ENCODE measurements around the gene CHRM4. TPM values are rescaled to one million over a fixed set of nuclear protein-coding genes. Genes with fewer than 3 reads are reported as not detected.

The CHRM4 gene
- total RNA-seq, 1 experiment from 2014 or later: not detected

DNA sequence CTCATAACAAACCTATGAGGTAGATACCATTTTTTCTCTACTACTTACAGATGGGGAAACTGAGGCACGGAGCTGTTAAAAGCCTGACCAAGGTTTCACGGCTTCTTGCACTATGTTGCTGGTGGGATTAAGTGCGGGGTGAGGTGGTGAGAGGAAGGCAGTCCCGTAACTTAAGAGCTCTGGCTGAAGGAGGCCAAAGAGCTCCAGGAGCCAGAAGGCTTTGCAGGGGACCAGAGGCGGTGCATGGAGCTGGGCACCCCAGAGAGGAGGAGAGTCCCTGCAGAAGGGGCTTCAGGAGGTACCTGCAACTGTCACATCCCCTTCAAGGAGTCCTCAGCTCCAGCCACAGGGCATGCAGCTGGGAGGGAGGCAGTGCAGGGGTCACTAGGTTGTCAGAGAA is 4.1 kb downstream of the CHRM4 start:
- Histone ChIP-seq H3K4me1 (ENCODE audit: low read length) (peaks cover 26% of the 10 kb centered on the region), H3K4me3 (ENCODE audit: low read length) (no peak overlapping the region), H3K9me3 (ENCODE audit: low read length) (no peaks in the 10 kb centered on the region), H3K27me3 (ENCODE audit: low read length) (no peaks in the 10 kb centered on the region), H3K36me3 (ENCODE audit: insufficient read depth, low read length) (no peaks in the 10 kb centered on the region), H3K4me2 (ENCODE audit: low read depth, low read length, poor library complexity, severe bottlenecking) (no peak overlapping the region), H3K27ac (ENCODE audit: low read length) (no peak overlapping the region), H3K9ac (ENCODE audit: low read length) (no peak overlapping the region), H3K9me2 (replicated peaks; ENCODE audit: insufficient read depth, low read length) (no peaks in the 10 kb centered on the region), H3K79me2 (ENCODE audit: low read length) (no peaks in the 10 kb centered on the region), H4K20me1 (ENCODE audit: insufficient read depth, low read depth, low read length) (peaks cover 1% of the 10 kb centered on the region; the same call in 1 of the 2 replicates), H2AFZ (ENCODE audit: low read length) (no peak overlapping the region)
- DNase-seq: no peak

DNA sequence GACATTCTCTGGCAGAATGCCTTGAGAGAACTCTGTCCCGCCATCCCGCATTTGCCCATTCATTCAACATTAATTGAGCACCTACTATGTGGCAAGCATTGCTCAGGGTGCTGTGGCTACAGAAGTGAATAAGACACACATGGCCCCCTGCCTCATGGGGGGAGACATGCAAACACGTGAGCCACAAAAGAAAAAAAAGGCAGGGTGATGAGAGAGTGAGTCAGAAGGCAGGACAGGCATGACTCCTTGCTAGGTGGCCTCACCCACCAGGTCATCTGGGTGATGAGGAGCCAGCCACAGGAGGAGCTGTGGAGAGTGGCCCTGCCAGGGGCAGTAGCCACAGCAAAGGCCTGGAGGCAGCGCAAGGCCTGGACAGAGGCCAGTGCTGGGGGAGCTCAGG is 4.9 kb downstream of the CHRM4 start:
- Histone ChIP-seq H3K36me3 (ENCODE audit: insufficient read depth, low read length) (no peaks in the 10 kb centered on the region), H3K4me1 (ENCODE audit: low read length) (peaks cover 29% of the 10 kb centered on the region), H3K4me3 (ENCODE audit: low read length) (no peak overlapping the region), H3K27me3 (ENCODE audit: low read length) (no peaks in the 10 kb centered on the region), H3K9ac (ENCODE audit: low read length) (no peak overlapping the region), H3K9me3 (ENCODE audit: low read length) (no peaks in the 10 kb centered on the region), H3K79me2 (ENCODE audit: low read length) (no peaks in the 10 kb centered on the region), H3K27ac (ENCODE audit: low read length) (no peak overlapping the region), H2AFZ (ENCODE audit: low read length) (no peak overlapping the region), H4K20me1 (ENCODE audit: insufficient read depth, low read depth, low read length) (peaks cover 4% of the 10 kb centered on the region; the same call in 1 of the 2 replicates), H3K9me2 (replicated peaks; ENCODE audit: insufficient read depth, low read length) (no peaks in the 10 kb centered on the region), H3K4me2 (ENCODE audit: low read depth, low read length, poor library complexity, severe bottlenecking) (no peak overlapping the region)
- DNase-seq: no peak

DNA sequence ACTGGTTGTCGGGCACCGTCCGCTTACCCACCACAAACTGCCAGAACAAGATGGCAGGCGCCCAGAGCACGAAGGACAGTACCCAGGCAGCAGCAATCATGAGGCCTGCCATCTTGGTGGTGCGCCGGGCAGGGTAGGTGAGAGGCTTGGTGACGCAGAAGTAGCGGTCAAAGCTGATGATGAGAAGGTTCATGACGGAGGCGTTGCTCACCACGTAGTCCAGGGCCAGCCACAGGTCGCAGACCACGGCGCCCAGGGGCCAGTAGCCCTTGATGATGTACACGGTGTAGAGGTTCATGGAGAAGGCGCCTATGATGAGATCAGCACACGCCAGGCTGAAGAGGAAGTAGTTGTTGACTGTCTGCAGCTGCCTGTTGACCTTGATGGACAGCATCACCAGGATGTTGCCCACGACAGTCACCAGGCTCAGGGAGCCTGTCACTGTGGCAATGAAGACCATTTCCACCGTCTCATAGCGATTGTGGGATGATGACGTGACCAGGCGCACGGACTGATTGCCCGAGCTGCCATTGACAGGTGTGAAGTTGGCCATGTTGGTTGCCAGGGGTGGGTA is 5.5 kb downstream of the CHRM4 start:
- Histone ChIP-seq H3K4me1 (ENCODE audit: low read length) (peaks cover 31% of the 10 kb centered on the region), H4K20me1 (ENCODE audit: insufficient read depth, low read depth, low read length) (peaks cover 4% of the 10 kb centered on the region; the same call in 1 of the 2 replicates), H3K36me3 (ENCODE audit: insufficient read depth, low read length) (no peaks in the 10 kb centered on the region), H3K4me3 (ENCODE audit: low read length) (no peak overlapping the region), H3K4me2 (ENCODE audit: low read depth, low read length, poor library complexity, severe bottlenecking) (no peak overlapping the region), H3K9me3 (ENCODE audit: low read length) (no peaks in the 10 kb centered on the region), H3K27me3 (ENCODE audit: low read length) (no peaks in the 10 kb centered on the region), H3K27ac (ENCODE audit: low read length) (no peak overlapping the region), H2AFZ (ENCODE audit: low read length) (no peak overlapping the region), H3K9ac (ENCODE audit: low read length) (no peak overlapping the region), H3K9me2 (replicated peaks; ENCODE audit: insufficient read depth, low read length) (no peaks in the 10 kb centered on the region), H3K79me2 (ENCODE audit: low read length) (no peaks in the 10 kb centered on the region)
- DNase-seq: no peak

DNA sequence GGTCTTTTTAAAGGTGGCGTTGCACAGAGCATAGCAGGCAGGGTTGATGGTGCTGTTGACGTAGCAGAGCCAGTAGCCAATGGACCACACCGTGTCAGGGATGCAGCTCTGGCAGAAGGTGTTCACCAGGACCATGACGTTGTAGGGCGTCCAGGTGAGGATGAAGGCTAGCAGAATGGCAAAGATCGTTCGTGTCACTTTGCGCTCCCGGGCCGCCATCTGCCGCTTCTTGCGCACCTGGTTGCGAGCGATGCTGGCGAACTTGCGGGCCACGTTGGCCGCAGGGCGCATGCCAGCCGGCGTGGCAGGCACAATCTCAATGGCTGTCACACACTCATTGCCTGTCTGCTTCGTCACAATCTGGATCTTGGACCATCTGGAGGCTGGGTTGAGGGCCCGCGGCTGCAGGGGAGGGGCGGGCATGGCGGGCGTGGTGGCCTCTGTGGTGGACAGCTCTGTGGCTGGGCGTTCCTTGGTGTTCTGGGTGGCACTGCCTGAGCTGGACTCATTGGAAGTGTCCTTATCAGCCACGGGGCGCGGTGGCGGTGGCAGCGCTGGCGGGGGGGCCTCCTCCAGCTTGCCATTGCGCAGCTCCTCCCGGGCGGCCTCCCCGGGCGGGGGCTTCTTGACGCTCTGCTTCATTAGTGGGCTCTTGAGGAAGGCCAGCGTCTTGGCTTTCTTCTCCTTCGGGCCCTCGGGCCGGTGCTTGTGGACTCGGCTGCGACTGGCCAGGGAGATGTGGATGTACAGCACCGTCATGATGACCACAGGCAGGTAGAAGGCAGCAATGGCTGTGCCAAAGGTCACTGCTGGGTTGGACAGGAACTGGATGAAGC is 6.2 kb downstream of the CHRM4 start:
- no peaks in the 10 kb centered on the region for H3K27me3 ChIP-seq (ENCODE audit: low read length)
- no peak overlapping the region for H3K27ac ChIP-seq (ENCODE audit: low read length)
- H3K4me3 ChIP-seq (ENCODE audit: low read length): no peak overlapping the region
- H4K20me1 ChIP-seq (ENCODE audit: insufficient read depth, low read depth, low read length): peaks cover 7% of the 10 kb centered on the region; the same call in 1 of the 2 replicates
- H3K9me3 ChIP-seq (ENCODE audit: low read length): no peaks in the 10 kb centered on the region
- no peaks in the 10 kb centered on the region for H3K9me2 ChIP-seq (replicated peaks; ENCODE audit: insufficient read depth, low read length)
- H3K4me1 ChIP-seq (ENCODE audit: low read length): peaks cover 38% of the 10 kb centered on the region
- H3K4me2 ChIP-seq (ENCODE audit: low read depth, low read length, poor library complexity, severe bottlenecking): no peak overlapping the region
- no peak overlapping the region for H2AFZ ChIP-seq (ENCODE audit: low read length)
- DNase-seq: no peak
- no peaks in the 10 kb centered on the region for H3K79me2 ChIP-seq (ENCODE audit: low read length)
- no peaks in the 10 kb centered on the region for H3K36me3 ChIP-seq (ENCODE audit: insufficient read depth, low read length)
- no peak overlapping the region for H3K9ac ChIP-seq (ENCODE audit: low read length)

DNA sequence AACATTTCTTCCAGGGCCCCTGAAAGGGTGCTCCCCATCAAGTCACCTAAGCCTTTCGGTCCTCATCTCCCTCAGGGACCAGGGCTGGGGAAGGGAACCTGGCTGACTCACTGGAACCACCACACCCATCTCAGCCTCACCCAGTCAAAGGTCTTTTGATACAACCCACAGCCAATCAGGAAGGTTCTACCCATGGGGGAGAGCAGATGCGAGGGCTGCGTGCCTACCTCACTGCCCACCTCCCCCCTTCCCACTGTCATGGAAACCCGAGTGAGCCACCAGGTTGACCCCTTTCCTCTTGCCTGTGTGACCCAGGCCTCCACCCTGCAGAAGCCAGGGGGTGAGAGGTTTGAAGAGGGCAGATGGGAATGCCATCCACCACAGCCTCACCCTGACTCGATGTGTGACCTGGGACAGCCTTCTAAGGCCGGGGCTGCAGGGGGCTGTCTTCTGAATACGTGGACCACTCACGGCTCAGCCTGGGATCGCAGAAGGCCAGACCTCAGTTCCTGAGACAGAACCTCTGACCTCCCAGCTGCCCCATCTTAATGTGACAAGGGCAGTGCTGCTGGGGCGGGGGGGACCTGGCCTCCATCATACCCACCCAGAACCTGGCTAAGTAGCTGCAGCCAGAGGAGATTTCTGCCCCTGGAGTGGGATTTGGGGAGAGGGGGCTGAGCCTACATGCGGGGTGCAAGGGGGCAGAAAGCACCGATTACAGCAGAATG is 7.4 kb downstream of the CHRM4 start:
- Histone ChIP-seq H3K27ac (ENCODE audit: low read length) (no peak overlapping the region), H4K20me1 (ENCODE audit: insufficient read depth, low read depth, low read length) (peaks cover 8% of the 10 kb centered on the region; the same call in 1 of the 2 replicates), H3K36me3 (ENCODE audit: insufficient read depth, low read length) (no peaks in the 10 kb centered on the region), H3K27me3 (ENCODE audit: low read length) (no peaks in the 10 kb centered on the region), H3K4me2 (ENCODE audit: low read depth, low read length, poor library complexity, severe bottlenecking) (no peak overlapping the region), H3K4me3 (ENCODE audit: low read length) (no peak overlapping the region), H3K9me2 (replicated peaks; ENCODE audit: insufficient read depth, low read length) (no peaks in the 10 kb centered on the region), H3K9ac (ENCODE audit: low read length) (no peak overlapping the region), H3K4me1 (ENCODE audit: low read length) (peaks cover 32% of the 10 kb centered on the region), H3K9me3 (ENCODE audit: low read length) (no peaks in the 10 kb centered on the region), H3K79me2 (ENCODE audit: low read length) (no peaks in the 10 kb centered on the region), H2AFZ (ENCODE audit: low read length) (no peak overlapping the region)
- no peak for DNase-seq

DNA sequence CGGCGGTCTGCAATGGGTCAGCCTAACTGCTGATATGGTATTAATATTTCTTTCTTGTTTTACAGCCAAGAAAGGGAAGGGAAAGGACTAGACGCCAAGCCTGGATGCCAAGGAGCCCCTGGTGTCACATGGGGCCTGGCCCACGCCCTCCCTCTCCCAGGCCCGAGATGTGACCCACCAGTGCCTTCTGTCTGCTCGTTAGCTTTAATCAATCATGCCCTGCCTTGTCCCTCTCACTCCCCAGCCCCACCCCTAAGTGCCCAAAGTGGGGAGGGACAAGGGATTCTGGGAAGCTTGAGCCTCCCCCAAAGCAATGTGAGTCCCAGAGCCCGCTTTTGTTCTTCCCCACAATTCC is 8.2 kb downstream of the CHRM4 start:
- Histone ChIP-seq H4K20me1 (ENCODE audit: insufficient read depth, low read depth, low read length) (peaks cover 8% of the 10 kb centered on the region; the same call in 1 of the 2 replicates), H3K79me2 (ENCODE audit: low read length) (no peaks in the 10 kb centered on the region), H3K27me3 (ENCODE audit: low read length) (no peaks in the 10 kb centered on the region), H3K4me3 (ENCODE audit: low read length) (no peak overlapping the region), H3K4me1 (ENCODE audit: low read length) (peaks cover 25% of the 10 kb centered on the region), H3K9me2 (replicated peaks; ENCODE audit: insufficient read depth, low read length) (no peaks in the 10 kb centered on the region), H2AFZ (ENCODE audit: low read length) (no peak overlapping the region), H3K27ac (ENCODE audit: low read length) (no peak overlapping the region), H3K9ac (ENCODE audit: low read length) (no peak overlapping the region), H3K9me3 (ENCODE audit: low read length) (no peaks in the 10 kb centered on the region), H3K4me2 (ENCODE audit: low read depth, low read length, poor library complexity, severe bottlenecking) (no peak overlapping the region), H3K36me3 (ENCODE audit: insufficient read depth, low read length) (no peaks in the 10 kb centered on the region)
- no peak for DNase-seq

DNA sequence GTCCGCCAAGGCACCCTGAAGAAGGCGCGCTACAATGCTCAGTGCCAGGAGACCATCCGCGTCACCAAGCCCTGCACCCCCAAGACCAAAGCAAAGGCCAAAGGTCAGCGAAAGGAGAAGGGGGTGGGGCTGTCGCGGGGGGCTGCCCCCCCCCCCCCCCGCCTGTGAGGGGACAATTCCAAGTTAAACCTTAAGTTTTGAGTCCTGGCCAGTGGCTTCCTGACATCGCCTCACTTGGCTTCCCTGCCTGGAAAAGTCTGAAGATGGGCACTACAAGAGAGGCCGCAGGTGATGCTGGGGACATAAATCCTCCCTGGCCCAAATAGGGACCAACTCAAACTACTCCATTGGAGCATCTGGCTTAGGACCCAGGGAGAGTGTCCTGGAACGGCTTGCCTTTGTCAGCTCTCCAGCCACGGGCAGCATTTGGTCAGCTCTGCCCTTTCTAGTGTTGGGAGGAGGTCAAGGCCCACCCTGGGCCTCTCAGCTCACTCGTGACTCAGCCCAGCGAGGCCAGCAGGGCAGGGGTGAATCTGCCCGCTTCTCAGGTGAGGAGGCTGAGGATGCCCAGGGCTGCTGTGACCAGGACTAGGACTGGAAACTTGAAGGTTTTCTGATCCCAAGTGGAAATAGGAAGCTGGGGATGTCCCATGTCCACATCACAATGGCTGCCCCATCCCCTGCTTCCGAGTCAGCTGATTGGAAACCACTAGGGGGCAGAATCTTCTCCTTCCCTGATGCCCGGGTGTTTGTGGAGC is 8.8 kb downstream of the CHRM4 start:
- no peak overlapping the region for H3K9ac ChIP-seq (ENCODE audit: low read length)

More for the DNA sequence above, 8.8 kb downstream of the CHRM4 start:
- no peaks in the 10 kb centered on the region for H3K9me2 ChIP-seq (replicated peaks; ENCODE audit: insufficient read depth, low read length)
- H3K9me3 ChIP-seq (ENCODE audit: low read length): no peaks in the 10 kb centered on the region
- no peak overlapping the region for H3K4me3 ChIP-seq (ENCODE audit: low read length)
- no peaks in the 10 kb centered on the region for H3K27me3 ChIP-seq (ENCODE audit: low read length)
- peaks cover 8% of the 10 kb centered on the region; the same call in 1 of the 2 replicates for H4K20me1 ChIP-seq (ENCODE audit: insufficient read depth, low read depth, low read length)
- H3K4me1 ChIP-seq (ENCODE audit: low read length): peaks cover 19% of the 10 kb centered on the region
- no peak overlapping the region for H3K4me2 ChIP-seq (ENCODE audit: low read depth, low read length, poor library complexity, severe bottlenecking)
- H3K27ac ChIP-seq (ENCODE audit: low read length): no peak overlapping the region
- H2AFZ ChIP-seq (ENCODE audit: low read length): no peak overlapping the region
- DNase-seq: no peak
- no peaks in the 10 kb centered on the region for H3K79me2 ChIP-seq (ENCODE audit: low read length)
- H3K36me3 ChIP-seq (ENCODE audit: insufficient read depth, low read length): no peaks in the 10 kb centered on the region
